GM19463 (cell line): ENCODE measurements around the gene FUT7.
"Not testable (repeated sequence)": the region's sequence is repeated elsewhere in the genome, so short reads cannot be mapped to it uniquely, and the experiment has no call there.

Experiments
- ATAC-seq: cut with Tn5 transposase; IDR thresholded peaks from one replicate; pipeline ENCODE4 v1.9.1; 2021; ENCODE audit warnings: mild to moderate bottlenecking, moderate library complexity; ENCODE audit not compliant: unreplicated experiment

The FUT7 gene

GRCh38 chr9:137066096-137066861 lies 34.4 kb upstream of the FUT7 start:
- no peak for ATAC-seq

GRCh38 chr9:137065336-137065967 lies 33.6 kb upstream of the FUT7 start:
- ATAC-seq = no peak

GRCh38 chr9:137064880-137065164 lies 32.9 kb upstream of the FUT7 start:
- ATAC-seq = no peak

- no peak for ATAC-seq
Observed at GRCh38 chr9:137064027-137064879, 32.4 kb upstream of the FUT7 start.

GRCh38 chr9:137063311-137064026 lies 31.6 kb upstream of the FUT7 start:
- ATAC-seq = no peak

GRCh38 chr9:137062798-137063197 lies 30.9 kb upstream of the FUT7 start:
- not testable (repeated sequence) for ATAC-seq

GRCh38 chr9:137062384-137062783 lies 30.5 kb upstream of the FUT7 start:
- ATAC-seq = no peak

GRCh38 chr9:137058521-137059234 lies 26.8 kb upstream of the FUT7 start:
- no peak for ATAC-seq

GRCh38 chr9:137057545-137057944 lies 25.7 kb upstream of the FUT7 start:
- no peak for ATAC-seq

- ATAC-seq = no peak
Observed at GRCh38 chr9:137056739-137057415, 25.0 kb upstream of the FUT7 start.

GRCh38 chr9:137055385-137056364 lies 23.8 kb upstream of the FUT7 start:
- no peak for ATAC-seq

GRCh38 chr9:137054932-137055384 lies 23.1 kb upstream of the FUT7 start:
- ATAC-seq = no peak

GRCh38 chr9:137053944-137054931 lies 22.4 kb upstream of the FUT7 start, which contains the start of gene ENTPD2:
TSS of gene ENTPD2 (minus strand) at chr9:137054061. CDS start at chr9:137053997, 64 bp downstream.
- ATAC-seq = no peak

GRCh38 chr9:137052998-137053943 lies 21.4 kb upstream of the FUT7 start:
- no peak for ATAC-seq

GRCh38 chr9:137052293-137052692 lies 20.4 kb upstream of the FUT7 start:
- ATAC-seq = no peak

GRCh38 chr9:137051145-137051724 lies 19.3 kb upstream of the FUT7 start:
- ATAC-seq = no peak
